MM.1S (cell line): Measurements from ENCODE around the gene ACOX2.

Experiments
- CTCF ChIP-seq: fragments of 300-600 bp; sonication (generic); IDR thresholded peaks from 2 replicates; pipeline ENCODE4 v1.5.1; 2016; ENCODE audit warnings: antibody characterized with exemption, low read length, mixed read lengths
- EZH2 ChIP-seq: fragments of 300-600 bp; sonication (generic); optimal IDR thresholded peaks from 2 replicates; pipeline ENCODE3; 2017; ENCODE audit warnings: low read depth, mild to moderate bottlenecking, antibody characterized with exemption, low read length, mixed read lengths

GRCh38 chr3:58502872-58503271 is 34.1 kb downstream of the ACOX2 start:
- TF ChIP-seq CTCF (no peak), EZH2 (no peak)
